HepG2 (cell line): Measurements from ENCODE around the gene COG5. TPM values are rescaled to one million over a fixed set of nuclear protein-coding genes. Genes with fewer than 3 reads are reported as not detected.

Experiments
- ATAC-seq: fragments of 200-7000 bp; cut with Tn5 transposase; 3 replicates; pipeline ENCODE4 v1.9.1; 2020; ENCODE audit warnings: mild to moderate bottlenecking, moderate library complexity
- BruUV-seq: library from RNA; stranded (reverse); fragments of 400-500 nt; replicated peaks from 2 replicates; lab custom pipeline; 2021; lab: Mats Ljungman, UMichigan
- CTCF ChIA-PET: fragments of 300-600 bp; formaldehyde crosslinking; extraction: SDS; loops from one replicate; lab custom pipeline; 2021; ENCODE audit warnings: low total read pairs, inconsistent platforms, low intra/inter-chr PET ratio; lab: Yijun Ruan, JAX
- POLR2A ChIA-PET: fragments of 350-600 bp; sonication (Branson Sonifier 250); formaldehyde crosslinking; loops from one replicate; lab custom pipeline; 2020; ENCODE audit warnings: antibody characterized with exemption, inconsistent platforms; lab: Yijun Ruan, JAX
- DNase-seq: peaks from one replicate; pipeline ENCODE4 v3.0.0-alpha.2; 2015; ENCODE audit warnings: low spot score
- FAIRE-seq: peaks from 3 replicates; lab custom pipeline; 2011; peaks lifted over from hg19 to GRCh38; lab: Jason Lieb, UNC
- H2AFZ ChIP-seq: one replicate; pipeline ENCODE4 v1.6.1; 2011; ENCODE audit warnings: low read length, inconsistent platforms
- H3K27ac ChIP-seq: fragments of 300-600 bp; 3 replicates; pipeline ENCODE4 v1.8.0; 2011; ENCODE audit warnings: mixed run types, mild to moderate bottlenecking, mixed read lengths, low read length, inconsistent platforms; ENCODE audit not compliant: insufficient read depth; ENCODE audit errors: extremely low read length
- H3K27me3 ChIP-seq, 2 experiments: fragments of 200-600 bp in 1 of 2; 2 replicates in 1 of 2; 3 replicates in 1 of 2; pipeline versions ENCODE4 v1.6.0 to v1.8.0; 2011; ENCODE audit warnings: low read length in 2 of 2, mild to moderate bottlenecking in 2 of 2, moderate library complexity in 2 of 2, inconsistent platforms in 1 of 2; ENCODE audit not compliant: insufficient read depth in 2 of 2, control insufficient read depth in 1 of 2
- H3K36me3 ChIP-seq, 2 experiments: fragments of 200-600 bp in 1 of 2; replicated peaks in 1 of 2; 2 replicates in 1 of 2; 3 replicates in 1 of 2; pipeline versions ENCODE4 v1.5.1 to v1.8.0; 2011; ENCODE audit warnings: low read length in 2 of 2, inconsistent platforms in 1 of 2; ENCODE audit not compliant: insufficient read depth in 2 of 2, control insufficient read depth in 1 of 2
- H3K4me1 ChIP-seq: 2 replicates; pipeline ENCODE4 v1.5.1; 2012; ENCODE audit warnings: low read length, inconsistent platforms; ENCODE audit not compliant: insufficient read depth
- H3K4me2 ChIP-seq: 2 replicates; pipeline ENCODE4 v1.6.0; 2011; ENCODE audit warnings: low read depth, low read length, inconsistent platforms
- H3K4me3 ChIP-seq, 3 experiments: fragments of 200-600 bp in 1 of 3; sonication (generic), shearing (Covaris generic) in 1 of 3; replicated peaks in 1 of 3; 2 replicates each; pipeline ENCODE4 v1.5.1; 2011 to 2016; ENCODE audit warnings: low read length in 3 of 3, inconsistent platforms in 2 of 3, low read depth in 2 of 3, mild to moderate bottlenecking in 2 of 3, control low read depth in 1 of 3, mixed read lengths in 1 of 3; ENCODE audit not compliant: insufficient read depth in 1 of 3
- H3K79me2 ChIP-seq: one replicate; pipeline ENCODE4 v1.6.1; 2011; ENCODE audit warnings: low read length, inconsistent platforms; ENCODE audit not compliant: insufficient read depth
- H3K9ac ChIP-seq: 2 replicates; pipeline ENCODE4 v1.6.0; 2011; ENCODE audit warnings: mild to moderate bottlenecking, low read depth, low read length, inconsistent platforms; ENCODE audit not compliant: insufficient read depth
- H3K9me3 ChIP-seq: 2 replicates; pipeline ENCODE4 v1.5.1; 2012; ENCODE audit warnings: mild to moderate bottlenecking, low read length
- H4K20me1 ChIP-seq: 2 replicates; pipeline ENCODE4 v1.6.0; 2011; ENCODE audit warnings: inconsistent platforms, mild to moderate bottlenecking, low read length, moderate library complexity; ENCODE audit not compliant: insufficient read depth
- DR1 ChIP-seq: sonication (generic); formaldehyde crosslinking; IDR thresholded peaks from 2 replicates; pipeline ENCODE4 v1.8.0; 2021; ENCODE audit warnings: mild to moderate bottlenecking, missing genetic modification reagents, inconsistent platforms
- IRF2 ChIP-seq: IDR thresholded peaks from 2 replicates; pipeline ENCODE4 v1.6.1; 2018; ENCODE audit warnings: missing genetic modification reagents, missing compliant biosample characterization
- KDM1A ChIP-seq: IDR thresholded peaks from 2 replicates; pipeline ENCODE4 v1.6.1; 2016; ENCODE audit warnings: missing compliant biosample characterization
- KIAA2018 ChIP-seq: sonication (generic); formaldehyde crosslinking; IDR thresholded peaks from 2 replicates; pipeline ENCODE4 v1.5.0; 2020; ENCODE audit warnings: mild to moderate bottlenecking, missing genetic modification reagents, borderline replicate concordance
- PAWR ChIP-seq: sonication (generic); formaldehyde crosslinking; IDR thresholded peaks from 2 replicates; pipeline ENCODE4 v1.4.0; 2020; ENCODE audit warnings: missing genetic modification reagents, mild to moderate bottlenecking, borderline replicate concordance
- WGBS: methylation state at CpG from one replicate; pipeline ENCODE4 v1.1.6; 2017; ENCODE audit warnings: low lambda C conversion rate; 5-methylcytosine and 5-hydroxymethylcytosine counted together
- in situ Hi-C: cut with HindIII; loops from 2 replicates; pipeline ENCODE4 v1.10.0; 2017; ENCODE audit warnings: low pct_unique_long_range_greater_than_20kb; ENCODE audit not compliant: extremely low pct_ligation_motif_present
- intact Hi-C: fragments of 100-400 bp; cut with micrococcal nuclease; formaldehyde crosslinking; loops from one replicate; pipeline ENCODE4 v1.10.0; 2022; ENCODE audit not compliant: unreplicated experiment
- polyA plus RNA-seq, 8 experiments: library from polyadenylated mRNA; depleted of rRNA in 3 of 8; stranded (reverse) in 7 of 8; unstranded in 1 of 8; fragments of >200 nt; fragmentation: Illumina TruSeq in 4 of 8; extraction: Trizol in 4 of 8; gene quantifications; 2 replicates each; pipeline versions ENCODE4 v1.2.1 to v1.2.3, GENCODE V29; 2011 to 2016; ENCODE audit warnings: low read depth in 4 of 8, missing spikeins in 1 of 8, mixed read lengths in 1 of 8; ENCODE audit not compliant: insufficient read depth in 1 of 8
- total RNA-seq, 5 experiments: library from RNA; depleted of rRNA; stranded (reverse); fragments of >200 nt; fragmentation: Illumina TruSeq; extraction: Trizol; gene quantifications; 2 replicates each; pipeline ENCODE4 v1.2.3, GENCODE V29; 2016; ENCODE audit warnings: low read depth in 1 of 5
- TF ChIP-seq, protein P1 (sequence below): sonication (generic); formaldehyde crosslinking; IDR thresholded peaks from 2 replicates; pipeline ENCODE4 v1.8.0; 2022; ENCODE audit warnings: missing genetic modification reagents, mild to moderate bottlenecking, inconsistent platforms, borderline replicate concordance

COG5 gene
- total and polyA plus RNA-seq, 2 of the 13 experiments (the other 11 are each of a cell fraction or from before 2014, with no cell fraction given): 20.4 to 31.3 TPM

GRCh38 chr7:107294182-107294581, 269.5 kb downstream of the COG5 start:
- WGBS: 91% methylated on average over 1 of the region's 1 CpG
- H3K27me3 ChIP-seq: no peaks in the 10 kb centered on the region
- CTCF ChIA-PET: no interaction called here
- no peaks in the 10 kb centered on the region for H3K79me2 ChIP-seq
- intact Hi-C loops: no loop called here
- POLR2A ChIA-PET: no interaction called here
- in situ Hi-C loops: no loop called here
- FAIRE-seq (no peak), ATAC-seq (no peak), DNase-seq (no peak)
- no peak overlapping the region for H3K4me2 ChIP-seq
- no TSS peak for BruUV-seq
- no peak overlapping the region for H3K9ac ChIP-seq
- TF ChIP-seq KDM1A (CRISPR knock-in tag) (no peak), PAWR (CRISPR knock-in tag) (no peak)
- H3K9me3 ChIP-seq: no peaks in the 10 kb centered on the region
- H2AFZ ChIP-seq: no peak overlapping the region
- H3K4me1 ChIP-seq: no peaks in the 10 kb centered on the region
- peaks cover 1 to 10% of the 10 kb centered on the region in 2 experiments; a peak in 1 of 5 replicates for H3K36me3 ChIP-seq
- H3K27ac ChIP-seq: no peak overlapping the region
- H4K20me1 ChIP-seq: no peaks in the 10 kb centered on the region
- H3K4me3 ChIP-seq: no peak overlapping the region

DNA sequence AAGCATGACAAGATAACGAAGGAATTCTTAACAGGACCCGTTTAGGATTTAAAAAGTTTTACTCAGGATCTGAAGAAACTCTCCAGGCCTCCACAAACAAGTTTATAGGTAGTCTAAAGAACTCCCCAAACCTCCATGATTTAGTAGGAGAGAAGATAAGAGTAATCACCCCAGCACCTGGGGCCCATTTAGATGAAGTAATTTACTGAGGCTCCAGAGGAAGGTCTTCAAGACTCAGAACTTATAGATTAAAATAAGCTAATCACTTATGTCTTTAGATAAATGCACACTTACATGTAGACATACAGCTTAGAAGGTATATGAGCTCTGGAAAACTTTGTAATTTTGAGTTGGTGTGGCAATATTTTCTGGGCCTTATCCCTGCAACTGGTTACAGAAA, 271.1 kb downstream of the COG5 start:
- Histone ChIP-seq H3K36me3 (peaks cover 1 to 10% of the 10 kb centered on the region in 2 experiments; a peak in 1 of 5 replicates), H3K79me2 (no peaks in the 10 kb centered on the region), H2AFZ (no peak overlapping the region), H3K4me1 (no peaks in the 10 kb centered on the region), H3K4me2 (no peak overlapping the region), H4K20me1 (no peaks in the 10 kb centered on the region), H3K9me3 (no peaks in the 10 kb centered on the region), H3K4me3 (no peak overlapping the region), H3K27me3 (no peaks in the 10 kb centered on the region), H3K9ac (no peak overlapping the region), H3K27ac (no peak overlapping the region)
- no TSS peak for BruUV-seq
- intact Hi-C loops: no loop called here
- ATAC-seq (no peak), FAIRE-seq (no peak), DNase-seq (no peak)
- 100% methylated on average over 2 of the region's 2 CpGs for WGBS
- CTCF ChIA-PET: no interaction called here
- POLR2A ChIA-PET: no interaction called here
- in situ Hi-C loops: no loop called here
- TF ChIP-seq KIAA2018 (no peak), IRF2 (no peak), DR1 (no peak)
- TF ChIP-seq, protein P1, sequence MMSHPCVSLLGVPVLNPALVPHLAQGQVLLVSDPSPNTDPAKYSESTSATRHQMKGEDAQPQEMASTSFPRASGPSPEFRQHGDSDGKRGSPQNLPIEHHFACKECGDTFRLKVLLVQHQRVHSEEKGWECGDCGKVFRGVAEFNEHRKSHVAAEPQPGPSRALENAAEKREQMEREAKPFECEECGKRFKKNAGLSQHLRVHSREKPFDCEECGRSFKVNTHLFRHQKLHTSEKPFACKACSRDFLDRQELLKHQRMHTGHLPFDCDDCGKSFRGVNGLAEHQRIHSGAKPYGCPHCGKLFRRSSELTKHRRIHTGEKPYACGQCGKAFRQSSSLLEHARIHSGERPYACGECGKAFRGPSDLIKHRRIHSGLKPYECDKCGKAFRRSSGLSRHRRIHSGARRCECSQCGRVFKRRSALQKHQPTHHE (CRISPR knock-in tag): no peak
